GM12878 (cell line): Measurements from ENCODE around the gene KIF2C. TPM values are rescaled to one million over a fixed set of nuclear protein-coding genes. Genes with fewer than 3 reads are reported as not detected.
"Not testable (repeated sequence)": the region's sequence is repeated elsewhere in the genome, so short reads cannot be mapped to it uniquely, and the experiment has no call there.

Experiments used
- ATAC-seq: fragments of 200-7000 bp; cut with Tn5 transposase; 3 replicates; pipeline ENCODE4 v1.9.1; 2020; ENCODE audit warnings: mild to moderate bottlenecking, moderate library complexity
- BruUV-seq: library from RNA; stranded (reverse); fragments of 400-500 nt; replicated peaks from 2 replicates; lab custom pipeline; 2021; lab: Mats Ljungman, UMichigan
- CTCF ChIA-PET: fragments of 300-600 bp; sonication (Branson Sonifier 250); formaldehyde crosslinking; extraction: SDS; loops from one replicate; lab custom pipeline; 2021; ENCODE audit warnings: inconsistent platforms; lab: Yijun Ruan, JAX
- POLR2A ChIA-PET: fragments of 350-600 bp; formaldehyde crosslinking; extraction: SDS; loops from one replicate; lab custom pipeline; 2021; ENCODE audit warnings: inconsistent platforms; lab: Charles Lee
- RAD21 ChIA-PET: fragments of 300-600 bp; sonication (Branson Sonifier 250); formaldehyde crosslinking; loops from one replicate; lab custom pipeline; 2023; ENCODE audit warnings: antibody characterized with exemption; ENCODE audit not compliant: unreplicated experiment; lab: Charles Lee
- SMC1A ChIA-PET: fragments of 300-600 bp; sonication (Branson Sonifier 250); formaldehyde crosslinking; loops from one replicate; lab custom pipeline; 2023; ENCODE audit not compliant: unreplicated experiment, uncharacterized antibody; lab: Charles Lee
- DNase-seq: peaks from one replicate; pipeline ENCODE4 v3.0.0-alpha.2; 2011; ENCODE audit warnings: low read depth, low spot score
- FAIRE-seq: peaks from 3 replicates; lab custom pipeline; 2011; peaks lifted over from hg19 to GRCh38; lab: Jason Lieb, UNC
- H2AFZ ChIP-seq: 2 replicates; pipeline ENCODE4 v1.6.0; 2011; ENCODE audit warnings: low read depth, low read length, control low read depth; ENCODE audit not compliant: control insufficient read depth
- H3K27ac ChIP-seq: 2 replicates; pipeline ENCODE4 v1.5.1; 2011; ENCODE audit warnings: control low read depth; ENCODE audit not compliant: control insufficient read depth, insufficient read depth
- H3K27me3 ChIP-seq, 2 experiments: replicated peaks in 1 of 2; 2 replicates each; pipeline versions ENCODE4 v1.6.0 to v1.6.1; 2011; ENCODE audit warnings: low read length in 1 of 2; ENCODE audit not compliant: control insufficient read depth in 2 of 2, insufficient read depth in 2 of 2
- H3K36me3 ChIP-seq, 2 experiments: 2 replicates each; pipeline ENCODE4 v1.5.1; 2011; ENCODE audit warnings: low read length in 1 of 2; ENCODE audit not compliant: control insufficient read depth in 2 of 2, insufficient read depth in 2 of 2
- H3K4me1 ChIP-seq: 2 replicates; pipeline ENCODE4 v1.6.1; 2011; ENCODE audit warnings: mild to moderate bottlenecking, low read length, moderate library complexity, mixed read lengths; ENCODE audit not compliant: control insufficient read depth, insufficient read depth
- H3K4me2 ChIP-seq: 2 replicates; pipeline ENCODE4 v1.6.0; 2011; ENCODE audit warnings: control low read depth; ENCODE audit not compliant: control insufficient read depth, insufficient read depth
- H3K4me3 ChIP-seq: fragments of 200-600 bp; sonication (generic); 2 replicates; pipeline ENCODE4 v1.5.1; 2016
- H3K79me2 ChIP-seq: 2 replicates; pipeline ENCODE4 v1.6.0; 2011; ENCODE audit warnings: low read length; ENCODE audit not compliant: control insufficient read depth, insufficient read depth
- H3K9ac ChIP-seq: 2 replicates; pipeline ENCODE4 v1.8.0; 2011; ENCODE audit warnings: low read length, control low read depth, mixed read lengths; ENCODE audit not compliant: control insufficient read depth, insufficient read depth
- H3K9me3 ChIP-seq: replicated peaks from 3 replicates; pipeline ENCODE4 v1.5.1; 2011; ENCODE audit warnings: mild to moderate bottlenecking, low read length; ENCODE audit not compliant: control insufficient read depth, insufficient read depth
- H4K20me1 ChIP-seq: 2 replicates; pipeline ENCODE4 v1.6.0; 2011; ENCODE audit not compliant: control insufficient read depth, insufficient read depth
- ZNF687 ChIP-seq: fragments of 450-650 bp; IDR thresholded peaks from 2 replicates; pipeline ENCODE4 v1.6.1; 2017; ENCODE audit warnings: mild to moderate bottlenecking, moderate library complexity
- WGBS: methylation state at CpG from one replicate; pipeline ENCODE4 v1.1.6; 2016; ENCODE audit warnings: low lambda C conversion rate; ENCODE audit not compliant: insufficient replicate concordance, insufficient coverage; ENCODE audit errors: missing lambda C conversion rate; 5-methylcytosine and 5-hydroxymethylcytosine counted together
- in situ Hi-C: fragments of 300-500 bp; cut with MboI; formaldehyde crosslinking; loops from 9 replicates; pipeline ENCODE4 v1.14.3; 2018; ENCODE audit warnings: mixed read lengths
- intact Hi-C: fragments of 100-400 bp; cut with micrococcal nuclease; formaldehyde crosslinking; loops from one replicate; pipeline ENCODE4 v1.14.2; 2022; ENCODE audit not compliant: unreplicated experiment
- polyA plus RNA-seq, 11 experiments: library from polyadenylated mRNA; depleted of rRNA in 4 of 11; unstranded in 6 of 11; stranded (reverse) in 5 of 11; fragments of >200 nt; fragmentation: Nextera tagmentation in 4 of 11; fragmentation: Illumina TruSeq in 1 of 11; extraction: Ambion mirVana in 4 of 11; extraction: Trizol in 1 of 11; gene quantifications; 1 replicate in 1 of 11; 2 replicates in 10 of 11; pipeline versions ENCODE4 v1.2.1 to v1.2.3, GENCODE V29; 2011 to 2016; ENCODE audit warnings: inconsistent platforms in 2 of 11, missing spikeins in 2 of 11, low read depth in 1 of 11
- total RNA-seq, 4 experiments: library from RNA; depleted of rRNA in 3 of 4; stranded (reverse); fragments of >200 nt in 3 of 4; fragmentation: Illumina TruSeq in 1 of 4; extraction: Trizol in 1 of 4; gene quantifications; 2 replicates each; pipeline versions ENCODE4 v1.2.1 to v1.2.3, GENCODE V29; 2013 to 2021

KIF2C gene
- total and polyA plus RNA-seq, 10 of the 15 experiments (the other 5 are each of a cell fraction or from before 2014, with no cell fraction given), result 42.3 to 104 (median 83.8) TPM

- no peak for TF ChIP-seq ZNF687
Observed at GRCh38 chr1:44792736-44793502, 53.3 kb downstream of the KIF2C start (continued).

DNA sequence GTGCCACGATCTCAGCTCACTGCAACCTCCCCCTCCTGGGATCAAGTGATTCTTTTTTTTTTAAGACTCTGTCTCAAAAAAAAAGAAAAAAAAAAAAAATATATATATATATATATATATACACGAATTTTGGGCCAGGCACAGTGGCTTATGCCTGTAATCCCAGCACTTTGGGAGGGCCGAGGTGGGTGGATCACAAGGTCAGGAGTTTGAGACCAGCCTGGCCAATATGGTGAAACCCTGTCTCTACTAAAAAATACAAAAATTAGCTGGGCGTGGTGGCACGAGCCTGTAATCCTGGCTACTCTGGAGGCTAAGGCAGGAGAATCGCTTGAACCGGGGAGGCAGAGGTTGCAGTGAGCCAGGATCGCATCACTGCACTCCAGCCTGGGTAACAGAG lies 58.2 kb downstream of the KIF2C start:
- in situ Hi-C loops, intact Hi-C loops, ATAC-seq, H3K9ac ChIP-seq, H3K36me3 ChIP-seq, H3K27me3 ChIP-seq, H3K27ac ChIP-seq, DNase-seq, FAIRE-seq, H3K4me2 ChIP-seq, RAD21 ChIA-PET, H3K9me3 ChIP-seq, H4K20me1 ChIP-seq, H2AFZ ChIP-seq, BruUV-seq, H3K4me3 ChIP-seq: not testable (repeated sequence)
- CTCF ChIA-PET, result interaction anchor here (0.8 to 2.4 kb wide), 4 partner anchors 39 to 214 kb away, joined by 3 to 13 read pairs (median 6); partner anchors contain the start of gene UROD
- POLR2A ChIA-PET, result interaction anchor here (0.6 to 6.9 kb wide), 6 partner anchors 22 to 512 kb away, joined by 3 to 56 read pairs (median 3); partner anchors contain the start of gene UROD
- SMC1A ChIA-PET, result interaction anchor here (1.0 to 1.7 kb wide), 2 partner anchors 9 to 11 kb away, joined by 4 to 5 read pairs; partner anchors contain the start of genes BEST4 and BTBD19
- peaks cover 21% of the 10 kb centered on the region for H3K79me2 ChIP-seq
- 74% methylated on average over 7 of the region's 8 CpGs for WGBS
- H3K4me1 ChIP-seq, result peaks cover 11% of the 10 kb centered on the region
